Mesodermal cell (in vitro differentiated cells): ENCODE data around the gene TTC7B.

Experiments
- H3K27ac ChIP-seq: 2 replicates; pipeline ENCODE4 v1.7.0; 2013; ENCODE audit warnings: mild to moderate bottlenecking, low read depth, low read length, moderate library complexity; ENCODE audit not compliant: severe bottlenecking
- H3K36me3 ChIP-seq: 2 replicates; pipeline ENCODE4 v1.7.1; 2013; ENCODE audit warnings: mild to moderate bottlenecking, low read length, moderate library complexity; ENCODE audit not compliant: control insufficient read depth, insufficient read depth
- H3K4me1 ChIP-seq: one replicate; pipeline ENCODE4 v1.7.1; 2013; ENCODE audit warnings: mild to moderate bottlenecking, low read length; ENCODE audit not compliant: insufficient read depth, control insufficient read depth, poor library complexity, severe bottlenecking
- H3K4me3 ChIP-seq: 2 replicates; pipeline ENCODE4 v1.7.0; 2013; ENCODE audit warnings: low read length, control low read depth, mild to moderate bottlenecking; ENCODE audit not compliant: insufficient read depth, poor library complexity, severe bottlenecking; ENCODE audit errors: extremely low read depth
- H3K9me3 ChIP-seq: 2 replicates; pipeline ENCODE4 v1.7.1; 2013; ENCODE audit warnings: mild to moderate bottlenecking, low read length, moderate library complexity; ENCODE audit not compliant: control insufficient read depth
- WGBS, 2 experiments: methylation state at CpG; one replicate each; pipeline ENCODE4 v1.1.5; 2013; ENCODE audit warnings: missing lambda C conversion rate in 2 of 2; ENCODE audit not compliant: insufficient coverage in 2 of 2; 5-methylcytosine and 5-hydroxymethylcytosine counted together

Gene TTC7B

GRCh38 chr14:90576981-90577660 is 239.1 kb downstream of the TTC7B start:
- no peak overlapping the region for H3K27ac ChIP-seq
- no peak overlapping the region for H3K4me3 ChIP-seq
- H3K4me1 ChIP-seq: peaks cover 4% of the 10 kb centered on the region
- peaks cover 25% of the 10 kb centered on the region for H3K36me3 ChIP-seq
- 94 to 97% methylated on average over 21 of the region's 21 CpGs for WGBS, 2 experiments
- no peaks in the 10 kb centered on the region for H3K9me3 ChIP-seq

- WGBS, 2 experiments: 82 to 91% methylated on average over 2 of the region's 2 CpGs
- Histone ChIP-seq H3K27ac (no peak overlapping the region), H3K36me3 (peaks cover 31% of the 10 kb centered on the region), H3K4me3 (no peak overlapping the region), H3K9me3 (no peaks in the 10 kb centered on the region), H3K4me1 (peaks cover 4% of the 10 kb centered on the region)
These were observed 239.6 kb downstream of the TTC7B start for GRCh38 chr14:90576581-90576980.

GRCh38 chr14:90575781-90576180 is 240.4 kb downstream of the TTC7B start:
- Histone ChIP-seq H3K4me3 (no peak overlapping the region), H3K27ac (no peak overlapping the region), H3K9me3 (no peaks in the 10 kb centered on the region), H3K4me1 (no peaks in the 10 kb centered on the region), H3K36me3 (peaks cover 39% of the 10 kb centered on the region)
- WGBS, 2 experiments: 86 to 91% methylated on average over 4 to 5 of the region's 7 CpGs

GRCh38 chr14:90575336-90575735 is 240.9 kb downstream of the TTC7B start:
- Histone ChIP-seq H3K4me3 (no peak overlapping the region), H3K27ac (no peak overlapping the region), H3K9me3 (no peaks in the 10 kb centered on the region), H3K4me1 (no peaks in the 10 kb centered on the region), H3K36me3 (peaks cover 42% of the 10 kb centered on the region)
- 88 to 98% methylated on average over 3 of the region's 5 CpGs for WGBS, 2 experiments

GRCh38 chr14:90574188-90575131 is 241.8 kb downstream of the TTC7B start:
- Histone ChIP-seq H3K36me3 (peaks cover 46% of the 10 kb centered on the region), H3K4me3 (no peak overlapping the region), H3K27ac (no peak overlapping the region), H3K9me3 (no peaks in the 10 kb centered on the region), H3K4me1 (no peaks in the 10 kb centered on the region)
- 74 to 78% methylated on average over 8 to 12 of the region's 13 CpGs for WGBS, 2 experiments

GRCh38 chr14:90573385-90574105 is 242.7 kb downstream of the TTC7B start:
- peaks cover 46% of the 10 kb centered on the region for H3K36me3 ChIP-seq
- 91 to 94% methylated on average over 29 of the region's 29 CpGs for WGBS, 2 experiments
- H3K4me3 ChIP-seq: no peak overlapping the region
- no peaks in the 10 kb centered on the region for H3K9me3 ChIP-seq
- peaks cover under 1% of the 10 kb centered on the region for H3K4me1 ChIP-seq
- H3K27ac ChIP-seq: no peak overlapping the region

- H3K4me3 ChIP-seq: no peak overlapping the region
- WGBS, 2 experiments: 87 to 96% methylated on average over 10 to 11 of the region's 11 CpGs
These were observed 243.6 kb downstream of the TTC7B start for GRCh38 chr14:90572441-90573150.

GRCh38 chr14:90571149-90571947 is 244.9 kb downstream of the TTC7B start:
- WGBS, 2 experiments: 95 to 98% methylated on average over 11 of the region's 13 CpGs
- Histone ChIP-seq H3K36me3 (peaks cover 40% of the 10 kb centered on the region), H3K4me1 (peaks cover 4% of the 10 kb centered on the region), H3K27ac (no peak overlapping the region), H3K4me3 (no peak overlapping the region), H3K9me3 (no peaks in the 10 kb centered on the region)

More at GRCh38 chr14:90572441-90573150, 243.6 kb downstream of the TTC7B start:
- Histone ChIP-seq H3K9me3 (no peaks in the 10 kb centered on the region), H3K27ac (no peak overlapping the region), H3K4me1 (peaks cover 4% of the 10 kb centered on the region), H3K36me3 (peaks cover 43% of the 10 kb centered on the region)

GRCh38 chr14:90570461-90570860 is 245.8 kb downstream of the TTC7B start:
- WGBS, 2 experiments: 86 to 90% methylated on average over 17 of the region's 17 CpGs
- Histone ChIP-seq H3K4me1 (peaks cover 4% of the 10 kb centered on the region), H3K4me3 (no peak overlapping the region), H3K36me3 (peaks cover 34% of the 10 kb centered on the region), H3K27ac (no peak overlapping the region), H3K9me3 (no peaks in the 10 kb centered on the region)
